ENCODE data around the gene PRRT1.
"Not testable (repeated sequence)": the region's sequence is repeated elsewhere in the genome, so short reads cannot be mapped to it uniquely, and the experiment has no call there.

Gene PRRT1

DNA sequence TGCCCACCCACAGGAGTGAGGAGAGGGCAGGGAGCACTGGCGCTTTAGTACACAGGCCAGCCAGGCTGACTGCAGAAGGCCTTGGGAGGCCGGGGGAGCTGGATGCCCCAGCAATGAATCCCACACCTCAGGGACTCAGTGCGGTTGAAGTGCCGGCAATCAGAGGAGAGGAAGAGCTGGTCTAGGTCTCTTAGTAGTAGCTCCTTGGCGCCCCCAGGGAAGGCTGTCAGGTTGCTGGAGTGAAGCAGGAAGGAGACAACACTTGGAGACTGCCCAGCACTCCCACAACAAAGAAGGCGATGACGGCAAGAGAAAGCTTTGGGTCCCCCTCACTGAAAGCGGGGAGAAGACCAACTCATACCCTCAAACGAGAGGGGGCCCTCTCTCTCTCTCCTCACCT lies 34.3 kb downstream of the PRRT1 start:
- DNase-seq = no peak

DNA sequence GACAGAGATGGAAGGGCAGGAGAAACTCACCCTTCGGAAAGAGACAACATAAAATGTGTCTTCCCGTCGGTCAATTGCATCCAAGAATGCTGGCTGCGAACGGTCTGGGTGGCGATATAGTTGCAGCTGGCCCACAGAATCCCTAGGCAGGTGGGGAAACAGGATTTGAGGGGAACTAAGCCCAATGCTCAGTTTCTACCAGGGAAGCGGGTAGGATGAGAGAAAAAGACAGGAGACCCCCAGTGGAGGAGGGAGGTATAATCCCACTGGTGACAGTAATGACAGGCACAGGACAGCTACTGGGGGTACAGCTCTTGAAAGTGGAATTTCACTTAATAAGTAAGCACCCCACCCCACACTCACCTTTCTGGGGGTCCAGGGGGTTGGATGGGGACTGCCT lies 35.1 kb downstream of the PRRT1 start:
- no peak for DNase-seq

DNA sequence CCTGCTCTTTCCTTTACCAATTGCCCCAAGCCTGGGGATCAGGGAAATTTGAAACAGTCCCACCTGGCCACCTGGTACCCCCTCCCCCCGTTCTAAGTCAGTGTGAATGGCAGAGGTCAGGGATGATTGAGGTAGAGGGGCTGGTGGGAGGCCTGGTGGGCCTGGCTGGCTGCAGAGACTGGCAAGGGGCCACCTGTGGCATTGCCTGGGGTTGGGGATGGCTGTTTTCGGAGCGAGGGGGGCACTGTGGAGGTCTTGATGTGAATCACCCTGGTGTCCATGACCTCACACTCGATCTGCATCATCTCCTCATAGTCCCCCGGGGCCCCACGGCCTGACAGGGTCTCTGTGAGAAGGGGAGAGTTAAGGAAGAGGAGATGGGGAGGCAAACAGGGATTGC lies 36.1 kb downstream of the PRRT1 start:
- DNase-seq = no peak

DNA sequence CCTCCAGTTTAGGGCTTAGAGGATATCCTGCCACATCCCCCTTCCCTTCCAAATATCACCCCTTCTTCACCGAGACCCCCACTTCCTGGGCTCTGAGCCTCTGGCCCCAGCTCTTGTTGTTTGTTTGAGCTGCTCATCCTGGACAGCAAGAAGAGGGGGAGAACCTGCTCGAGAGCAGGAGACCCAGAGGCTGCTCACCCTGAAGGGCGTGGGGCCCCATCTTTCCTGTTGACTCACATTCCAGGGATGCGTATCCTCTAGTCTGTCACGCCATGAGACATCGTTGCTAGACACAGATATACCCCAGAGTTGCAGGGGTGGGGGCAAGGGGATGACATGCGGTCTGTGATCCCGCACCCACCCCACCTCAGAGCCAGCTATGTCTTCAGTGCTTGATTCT lies 36.9 kb downstream of the PRRT1 start:
- no peak for DNase-seq

DNA sequence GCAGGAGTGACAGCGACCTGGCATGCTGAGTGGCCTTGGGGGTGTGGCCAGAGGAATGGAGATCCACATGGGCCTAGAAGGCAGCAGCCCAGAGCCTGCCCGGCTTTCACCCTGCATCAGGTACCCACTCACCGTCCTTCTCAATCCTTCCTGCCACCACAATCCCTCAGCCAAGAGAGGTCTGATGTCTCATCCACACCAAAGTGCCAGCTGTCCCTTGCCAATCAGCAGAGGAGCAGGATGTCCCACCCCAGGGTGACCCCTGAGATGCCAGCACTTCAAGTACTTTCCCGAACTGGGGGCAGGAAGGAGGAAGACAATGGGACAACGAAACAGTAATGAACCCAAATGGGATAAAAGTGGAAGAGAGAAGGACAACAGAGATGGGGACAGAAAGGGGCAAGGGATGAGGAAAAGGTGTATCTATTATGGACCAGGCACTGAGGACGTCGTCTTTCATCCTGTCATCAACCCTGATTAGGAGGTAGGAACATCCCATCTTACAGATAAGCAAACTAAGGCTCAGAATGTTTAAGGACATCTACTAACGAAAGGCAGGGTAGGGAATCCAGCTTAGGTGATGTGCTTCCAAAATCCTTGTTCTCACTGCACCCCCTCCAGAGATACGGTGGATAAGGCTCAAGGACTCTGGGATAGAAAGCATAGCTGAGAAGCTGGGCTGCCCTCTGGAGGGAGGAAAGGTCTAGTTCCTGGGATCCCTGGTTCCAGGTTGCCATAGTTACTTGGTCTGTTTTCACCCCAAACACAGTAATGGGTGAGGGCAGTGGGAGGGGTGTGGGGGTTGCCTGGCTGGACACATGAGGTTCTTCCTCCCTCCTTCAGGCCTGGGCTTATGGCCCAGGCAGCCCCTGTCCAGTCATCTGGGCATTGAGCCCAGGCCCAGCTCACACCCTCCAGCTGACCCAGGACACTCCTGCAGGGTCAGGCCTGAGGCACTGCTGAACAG lies 38.1 kb downstream of the PRRT1 start:
- no peak for DNase-seq

DNA sequence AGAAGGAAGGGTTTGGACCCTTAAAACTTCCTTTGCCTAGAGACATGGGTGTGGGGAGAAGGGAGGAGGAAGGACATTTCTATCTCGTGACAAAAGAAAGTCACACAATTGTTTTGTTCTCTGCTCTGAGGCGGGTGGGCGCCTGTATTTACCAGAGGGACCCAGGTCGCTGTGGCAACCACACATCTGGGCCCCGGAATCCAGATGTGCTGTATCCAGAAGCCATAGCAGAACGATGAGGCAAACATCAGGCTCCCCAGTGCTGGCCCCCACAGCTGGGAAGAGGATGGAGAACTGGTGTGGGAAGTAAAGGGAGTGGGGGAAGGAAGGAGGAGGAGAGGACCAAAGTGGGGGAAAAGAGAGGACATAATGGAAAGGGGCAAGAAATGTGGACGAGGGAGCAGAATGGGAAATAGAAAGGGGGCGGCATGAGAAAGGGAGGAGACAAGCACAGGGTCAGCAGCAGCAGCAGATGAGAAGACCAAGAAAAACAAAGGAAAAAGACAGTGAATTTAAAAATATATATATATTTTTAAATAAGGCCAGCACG lies 39.2 kb downstream of the PRRT1 start:
- no peak for DNase-seq

DNA sequence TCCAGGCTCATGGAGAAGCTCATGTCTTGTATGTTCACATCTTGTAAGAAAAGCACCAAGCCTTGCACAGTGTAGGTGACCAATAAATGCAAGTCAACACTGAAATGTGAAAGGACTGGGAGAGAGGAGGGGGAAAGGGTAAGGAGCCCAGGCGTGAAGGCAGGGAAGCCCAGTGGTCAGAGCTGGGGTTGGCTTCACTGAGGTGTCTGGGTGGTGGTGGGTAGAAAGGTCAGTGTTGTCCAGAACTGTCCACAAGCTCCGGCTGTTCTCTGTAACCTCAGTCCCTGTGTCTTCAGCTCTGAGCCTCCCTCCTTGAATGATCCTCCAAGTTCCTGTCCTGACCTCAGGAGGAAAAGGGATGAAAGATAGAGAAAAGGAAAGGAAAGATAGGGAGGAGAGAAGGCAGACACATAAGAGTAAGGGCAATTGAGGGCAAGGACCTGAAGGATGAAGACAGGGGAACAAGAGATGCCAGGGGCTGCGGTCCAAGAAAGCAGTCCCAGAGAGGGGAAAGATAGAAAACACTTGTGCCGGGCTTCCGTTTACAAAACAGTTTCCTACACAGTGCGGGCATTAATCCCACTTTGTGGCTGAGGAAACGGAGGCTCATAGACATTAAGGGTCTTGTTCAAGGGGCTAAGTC lies 40.2 kb downstream of the PRRT1 start:
- DNase-seq = no peak

DNA sequence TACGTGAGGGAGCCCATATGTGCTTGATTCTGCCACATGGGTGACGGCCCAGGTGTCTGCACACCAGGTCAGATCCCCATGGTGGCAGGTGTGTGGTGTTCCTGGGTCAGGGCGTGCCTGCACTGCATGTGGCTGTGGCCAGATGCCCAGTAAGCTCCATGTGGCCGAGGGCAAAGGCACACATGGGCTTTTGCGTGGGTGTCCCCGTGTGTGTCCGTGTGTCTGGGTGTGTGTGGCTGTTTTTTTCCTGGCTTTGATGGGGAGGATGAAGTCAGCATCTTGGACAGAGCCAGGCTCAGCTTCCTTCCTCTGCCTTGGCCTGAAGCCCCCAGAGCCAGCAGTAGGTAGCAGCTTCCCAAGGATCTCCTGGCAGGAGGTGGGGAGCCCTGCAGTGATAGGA lies 41.1 kb downstream of the PRRT1 start:
- no peak for DNase-seq

DNA sequence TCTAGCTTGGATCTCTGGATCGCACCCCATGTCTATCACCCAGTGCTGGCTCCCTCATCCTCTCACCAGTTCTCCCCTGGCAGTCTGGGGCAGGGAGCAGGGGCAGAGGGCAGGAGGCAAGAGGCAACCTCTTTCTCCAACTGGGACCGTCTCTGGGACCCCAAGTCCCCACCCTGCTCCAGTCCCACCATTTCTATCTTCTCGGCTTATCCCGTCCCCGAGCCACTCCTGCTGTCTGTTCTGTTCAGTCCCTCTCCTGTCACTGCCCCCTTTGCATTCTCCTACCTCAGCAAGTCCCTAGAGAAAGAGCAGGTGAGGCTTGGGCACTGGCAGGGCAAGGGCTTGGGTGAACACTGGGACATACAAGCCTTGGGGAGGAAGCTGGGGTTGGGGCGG lies 42.0 kb downstream of the PRRT1 start:
- no peak for DNase-seq

DNA sequence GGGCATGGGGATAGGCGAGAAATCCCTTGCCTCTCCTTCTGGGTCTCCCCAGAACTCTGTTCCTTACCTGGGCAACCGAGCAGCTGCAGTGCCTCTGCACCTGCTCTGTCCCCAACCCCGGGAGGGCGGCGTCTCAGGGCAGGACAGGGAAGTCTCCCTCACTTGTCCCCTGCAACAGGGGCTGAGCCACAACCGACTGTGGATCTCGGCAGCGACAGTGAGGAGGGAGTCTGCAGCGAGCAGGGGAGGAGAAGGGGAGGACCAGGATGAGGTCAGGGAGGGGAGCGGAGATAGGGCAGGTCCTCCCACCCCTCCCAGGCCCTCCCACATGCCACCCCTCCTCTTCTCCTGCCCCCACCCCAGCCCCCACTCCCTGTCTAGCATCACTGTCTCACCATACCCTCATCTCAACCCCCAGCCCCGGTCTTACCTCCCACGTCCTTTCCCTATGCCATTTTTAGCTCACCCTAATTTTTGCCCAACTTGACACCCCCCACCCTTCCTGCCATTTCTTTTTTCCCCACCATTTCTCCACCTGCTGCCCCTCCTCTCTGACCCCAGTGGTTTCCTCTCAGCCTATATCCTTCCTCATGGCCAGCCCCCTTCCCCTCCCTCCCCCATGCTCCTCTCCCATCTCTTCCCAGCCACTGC lies 42.5 kb downstream of the PRRT1 start, which contains the start of gene TNXB:
Gene TNXB (minus strand): TSS at position 225 of the 651 bp plus-strand sequence. CDS start 11,140 bp downstream, outside the sequence.
- no peak for DNase-seq

DNA sequence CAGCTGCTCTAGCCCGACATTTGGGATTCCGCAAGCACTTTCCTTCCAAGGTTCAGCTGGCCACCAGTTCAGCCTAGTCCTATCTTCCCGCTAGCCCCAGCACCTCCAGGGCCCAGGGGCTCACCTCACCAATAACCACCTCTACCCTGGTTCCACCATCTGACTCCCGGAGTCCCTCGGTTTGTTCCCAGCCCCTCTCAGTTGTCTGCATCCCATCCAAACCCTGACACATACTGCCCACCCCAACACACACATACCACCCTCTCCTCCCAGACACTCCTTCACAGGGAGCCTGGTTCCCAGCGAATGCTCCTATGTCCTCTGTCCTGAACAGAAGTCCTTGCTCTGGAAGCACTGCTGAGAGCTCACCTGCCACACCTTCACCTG lies 43.0 kb downstream of the PRRT1 start:
- DNase-seq = no peak

DNA sequence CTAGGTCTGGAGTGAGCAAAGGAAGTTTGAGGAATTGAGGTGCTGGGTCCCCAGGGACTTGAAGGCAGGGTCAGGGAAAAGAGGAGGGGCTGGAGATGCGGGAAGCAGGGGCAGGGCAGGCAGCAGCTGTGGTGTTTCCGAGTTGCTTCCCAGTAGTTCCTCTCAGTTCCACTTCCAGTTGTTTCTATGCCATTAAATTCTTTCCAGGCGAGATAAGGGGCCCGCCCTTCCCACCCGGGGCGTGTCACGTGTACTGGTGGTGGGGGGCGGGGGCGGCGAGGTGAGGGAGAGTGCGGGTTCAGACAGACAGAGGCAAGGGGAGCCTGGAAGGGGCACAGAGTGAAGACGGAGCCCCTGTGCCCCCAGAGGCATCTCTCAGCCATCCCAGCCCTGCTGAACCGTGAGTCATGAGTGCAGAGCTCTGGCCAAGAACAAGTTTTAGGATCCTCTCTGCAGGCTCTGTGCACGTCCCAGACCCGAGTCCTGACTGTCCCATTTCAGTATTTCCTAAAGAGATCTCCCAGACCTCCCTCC lies 43.6 kb downstream of the PRRT1 start:
- no peak for DNase-seq

DNA sequence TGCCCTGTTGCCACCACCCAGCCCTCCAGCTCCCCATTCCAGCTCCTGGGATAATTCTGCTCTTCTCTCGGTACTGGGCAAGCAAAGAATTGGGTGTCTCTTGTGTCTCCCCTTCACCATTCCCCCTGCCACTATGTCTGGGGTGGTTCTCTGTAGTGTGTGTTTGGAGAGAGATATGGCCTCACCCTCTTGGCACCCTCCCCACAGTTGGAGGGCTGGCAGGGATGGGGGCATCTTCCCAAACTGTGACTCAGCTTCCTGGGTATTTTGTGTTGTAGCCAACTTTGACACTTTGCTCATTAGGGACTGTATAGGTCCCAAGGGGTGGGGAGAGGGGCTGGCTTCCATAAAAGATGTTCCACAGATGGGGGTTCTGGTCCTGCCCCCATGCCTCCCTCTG lies 44.3 kb downstream of the PRRT1 start:
- DNase-seq = no peak

DNA sequence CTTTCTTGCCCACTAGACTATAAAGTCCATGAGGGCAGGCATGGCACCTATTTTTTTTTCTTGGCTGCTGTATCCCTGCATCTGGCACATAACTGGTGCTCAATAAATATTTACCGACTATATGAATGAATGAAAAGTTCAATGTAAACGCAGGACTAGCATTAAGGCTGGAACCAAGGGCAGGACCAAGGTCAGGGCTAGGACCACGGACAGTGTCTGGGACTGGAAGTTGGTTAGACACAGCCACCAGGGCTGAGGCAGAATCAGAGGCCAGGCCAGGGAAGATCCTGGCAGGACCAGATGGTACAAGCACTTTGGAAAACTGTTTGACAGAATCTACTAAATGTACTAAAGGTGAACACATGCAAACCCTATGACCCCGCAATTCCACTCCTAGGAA lies 46.3 kb downstream of the PRRT1 start:
- no peak for DNase-seq

DNA sequence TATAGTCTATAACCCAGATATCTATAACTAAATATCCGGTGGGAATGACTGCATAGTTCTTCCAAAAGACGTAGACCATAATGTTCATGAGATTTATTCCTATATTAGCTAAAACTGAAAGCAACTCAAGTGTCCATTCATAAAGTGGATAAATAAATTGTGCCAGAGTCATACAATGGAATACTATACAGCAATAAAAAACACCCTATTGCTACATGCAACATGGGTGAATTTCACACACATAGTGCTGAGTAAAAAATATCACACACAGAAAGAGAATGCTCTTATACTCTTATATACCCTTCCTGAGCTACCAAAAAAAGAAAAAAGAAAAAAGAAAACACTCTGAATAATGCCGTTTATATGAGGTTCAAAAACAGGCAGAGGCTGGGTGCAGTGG lies 49.5 kb downstream of the PRRT1 start:
- no peak for DNase-seq

DNA sequence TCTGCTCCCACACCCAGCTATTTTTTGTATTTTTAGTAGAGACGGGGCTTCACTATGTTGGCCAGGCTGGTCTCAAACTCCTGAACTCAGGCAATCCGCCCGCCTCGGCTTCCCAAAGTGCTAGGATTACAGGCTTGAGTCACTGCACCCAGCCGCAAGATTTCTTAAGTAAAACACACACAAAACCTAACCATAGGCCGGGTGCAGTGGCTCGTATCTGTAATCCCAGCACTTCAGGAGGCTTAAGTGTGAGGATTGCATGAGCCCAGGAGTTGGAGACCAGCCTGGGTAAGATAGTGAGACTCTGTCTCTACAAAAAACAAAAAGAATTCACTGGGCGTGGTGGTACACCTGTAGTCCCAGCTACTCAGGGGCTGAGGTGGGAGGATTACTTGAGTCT lies 51.5 kb downstream of the PRRT1 start:
- DNase-seq = not testable (repeated sequence)
